Adrenal gland (tissue), 12 donors: ENCODE measurements around the gene KDM4C. TPM values are rescaled to one million over a fixed set of nuclear protein-coding genes. Genes with fewer than 3 reads are reported as not detected.

Source experiments
- DNase-seq, 7 donors: peaks; one replicate each; pipeline ENCODE4 v3.0.0-alpha.2; 2019 to 2020
- H3K27ac ChIP-seq, 5 donors: fragments of 200-600 bp; sonication (generic) in 4 of 5; 1 replicate in 3 of 5; 2 replicates in 2 of 5; pipeline versions ENCODE4 v1.5.1 to v1.8.0; 2016 to 2020; ENCODE audit warnings: mild to moderate bottlenecking in 1 of 5
- H3K27me3 ChIP-seq: fragments of 200-600 bp; 2 replicates; pipeline ENCODE4 v1.8.0; 2021
- H3K36me3 ChIP-seq, 2 donors: fragments of 200-600 bp; replicated peaks in 1 of 2; 1 replicate in 1 of 2; 2 replicates in 1 of 2; pipeline versions ENCODE4 v1.5.1 to v1.8.0; 2018 to 2022
- H3K4me1 ChIP-seq, 2 donors: fragments of 200-600 bp; replicated peaks in 1 of 2; 1 replicate in 1 of 2; 2 replicates in 1 of 2; pipeline versions ENCODE4 v1.5.1 to v1.8.0; 2018 to 2021
- H3K4me3 ChIP-seq, 4 donors: fragments of 200-600 bp; sonication (generic) in 3 of 4; one replicate each; pipeline ENCODE4 v1.5.1; 2016 to 2018
- H3K9me3 ChIP-seq, 3 donors: fragments of 200-600 bp; sonication (generic) in 1 of 3; replicated peaks in 1 of 3; 1 replicate in 2 of 3; 2 replicates in 1 of 3; pipeline versions ENCODE4 v1.5.1 to v1.8.0; 2016 to 2021
- CTCF ChIP-seq, 6 experiments: fragments of 450-650 bp in 4 of 6; fragments of 200-600 bp in 2 of 6; sonication (generic) in 1 of 6; IDR thresholded peaks; 1 replicate in 5 of 6; 2 replicates in 1 of 6; pipeline versions ENCODE4 v1.5.1 to v1.8.0; 2016 to 2021; ENCODE audit warnings: antibody characterized with exemption in 6 of 6, mild to moderate bottlenecking in 2 of 6, moderate library complexity in 1 of 6
- POLR2A ChIP-seq, 2 donors: fragments of 450-650 bp; IDR thresholded peaks; one replicate each; pipeline ENCODE4 v1.6.1; 2017; ENCODE audit warnings: antibody characterized with exemption in 2 of 2, mild to moderate bottlenecking in 2 of 2, moderate library complexity in 1 of 2
- WGBS, 4 donors: extraction: QIAGEN DNeasy Blood & Tissue Kit in 2 of 4; methylation state at CpG; one replicate each; pipeline versions ENCODE4 v1.1.5 to v1.1.7; 2013 to 2017; 5-methylcytosine and 5-hydroxymethylcytosine counted together
- intact Hi-C, 2 donors: fragments of 100-400 bp; cut with DNase I; formaldehyde crosslinking; loops; one replicate each; pipeline versions ENCODE4 v1.14.1 to v1.15.0; 2022 to 2023
- polyA plus RNA-seq, 3 donors: library from polyadenylated mRNA; stranded (reverse); fragments of 200-250 nt in 2 of 3; fragments of 350-450 nt in 1 of 3; fragmentation: Illumina TruSeq in 1 of 3; extraction: RNeasy Lipid Tissue Mini Kit (QIAGEN cat#74804) in 1 of 3; gene quantifications; one replicate each; pipeline ENCODE4 v1.2.3, GENCODE V29; 2013 to 2014
- total RNA-seq, 9 donors: library from RNA; depleted of rRNA in 4 of 9; stranded (reverse); fragments of >200 nt in 4 of 9; fragments of 120-200 nt in 1 of 9; fragmentation: NEBNext Ultra II Directional in 1 of 9; extraction: Animal tissue kit (Norgen Biotek cat#: 25700) in 1 of 9; gene quantifications; one replicate each; pipeline versions ENCODE4 v1.1.0 to v1.2.4, GENCODE V29; 2013 to 2023
- donor health status: healthy with polysubstance abuse.
- donor health status: Bipolar disorder and iron deficiency.
- donor health status: DM: yes; HTN: yes; CAD: no.
- donor health status: DM: no; HTN: no; CAD: no.
- donor health status: DM: no; HTN: no; CAD: no.
- donor health status: DM: yes; HTN: yes; CAD: no.

Gene KDM4C
- total and polyA plus RNA-seq, 12 donors = 7.9 to 33.4 (median 23.3) TPM

- 53 to 64% (median 60%) methylated on average over 5 of the region's 5 CpGs for WGBS, 4 donors
- Histone ChIP-seq H3K36me3 (peaks cover 0 to 4% of the 10 kb centered on the region in 2 donors), H3K27ac (no peak overlapping the region), H3K9me3 (no peaks in the 10 kb centered on the region), H3K4me3 (no peak overlapping the region), H3K4me1 (no peaks in the 10 kb centered on the region), H3K27me3 (no peaks in the 10 kb centered on the region)
- intact Hi-C loops = no loop called here
- TF ChIP-seq CTCF (IDR thresholded peaks at IDR 0.05) (no peak), POLR2A (IDR thresholded peaks at IDR 0.05) (no peak)
- DNase-seq = peak in 5 of 7 donors; percentile 19 to 40 (median 25)
Measured at GRCh38 chr9:6986141-6986815, 228.5 kb downstream of the KDM4C start.

- peaks cover 0 to 4% of the 10 kb centered on the region in 2 donors for H3K36me3 ChIP-seq
- 64 to 98% (median 94%) methylated on average over 3 of the region's 3 CpGs for WGBS, 4 donors
- intact Hi-C loops = no loop called here
Measured at GRCh38 chr9:6987381-6987780, 229.6 kb downstream of the KDM4C start.

GRCh38 chr9:6991418-6991817, 233.6 kb downstream of the KDM4C start:
- Histone ChIP-seq H3K27me3 (no peaks in the 10 kb centered on the region), H3K9me3 (no peaks in the 10 kb centered on the region), H3K36me3 (no peaks in the 10 kb centered on the region), H3K4me3 (no peak overlapping the region), H3K4me1 (no peaks in the 10 kb centered on the region), H3K27ac (no peak overlapping the region)
- intact Hi-C loops = no loop called here
- TF ChIP-seq POLR2A (IDR thresholded peaks at IDR 0.05) = no peak
- 93 to 100% (median 100%) methylated on average over 1 of the region's 1 CpG for WGBS, 4 donors
- DNase-seq = no peak

More at GRCh38 chr9:6987381-6987780, 229.6 kb downstream of the KDM4C start:
- Histone ChIP-seq H3K27ac (no peak overlapping the region), H3K27me3 (no peaks in the 10 kb centered on the region), H3K4me3 (no peak overlapping the region), H3K9me3 (no peaks in the 10 kb centered on the region), H3K4me1 (no peaks in the 10 kb centered on the region)
- DNase-seq = no peak
- TF ChIP-seq CTCF (IDR thresholded peaks at IDR 0.05) = no peak
- TF ChIP-seq POLR2A (IDR thresholded peaks at IDR 0.05) = no peak

- H3K9me3 ChIP-seq = no peaks in the 10 kb centered on the region
- WGBS, 4 donors = 90 to 95% (median 94%) methylated on average over 7 of the region's 7 CpGs
- intact Hi-C loops = no loop called here
- no peaks in the 10 kb centered on the region for H3K36me3 ChIP-seq
- no peaks in the 10 kb centered on the region for H3K4me1 ChIP-seq
- no peaks in the 10 kb centered on the region for H3K27me3 ChIP-seq
- H3K4me3 ChIP-seq = no peak overlapping the region
- no peak for DNase-seq
- no peak for TF ChIP-seq POLR2A (IDR thresholded peaks at IDR 0.05)
- no peak for TF ChIP-seq CTCF (IDR thresholded peaks at IDR 0.05)
- H3K27ac ChIP-seq = no peak overlapping the region
Measured at GRCh38 chr9:6996061-6996854, 238.5 kb downstream of the KDM4C start.
